NCI-H446 (cell line): Measurements from ENCODE around the gene LBH.
A peak's percentile ranks its signal among the peaks of the same experiment; 100 is the strongest.

ENCODE experiments used
- DNase-seq, 2 experiments: peaks; one replicate each; lab custom pipeline; 2025; lab: John Stamatoyannopoulos, UW

LBH gene

GRCh38 chr2:30235859-30236535 lies 4.7 kb downstream of the LBH start:
- no peak for DNase-seq

DNA sequence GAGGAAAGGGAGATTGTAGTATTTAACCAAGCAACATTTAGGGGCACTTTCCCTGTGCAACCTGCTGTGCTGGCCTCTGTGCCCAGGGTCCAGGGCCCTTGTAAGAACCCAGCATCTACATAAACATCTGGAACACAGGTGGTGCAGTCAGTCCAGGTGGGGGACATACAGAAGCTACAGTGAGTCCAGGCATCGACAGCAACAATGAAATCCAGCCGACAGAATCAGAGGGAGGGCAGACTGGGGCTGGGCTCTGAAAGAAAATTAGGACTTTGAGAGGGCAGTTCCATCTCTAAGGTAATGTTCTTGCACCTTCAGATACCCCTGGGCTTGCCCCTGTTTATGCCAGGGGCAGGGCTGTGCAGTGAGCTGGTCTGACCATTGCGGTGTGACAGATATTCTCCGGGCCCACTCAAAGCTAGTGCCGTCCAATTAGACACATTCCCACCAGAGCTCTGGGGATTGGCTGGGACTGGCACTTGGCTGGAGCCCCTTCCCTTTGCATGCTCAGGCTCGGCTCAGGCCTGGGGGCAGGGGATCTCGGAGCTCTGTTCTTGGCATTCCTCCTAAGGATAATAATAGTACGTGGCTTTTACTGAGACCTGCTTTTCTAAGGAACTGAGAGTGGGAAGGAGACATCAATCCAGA lies 5.4 kb downstream of the LBH start:
- no peak for DNase-seq

DNA sequence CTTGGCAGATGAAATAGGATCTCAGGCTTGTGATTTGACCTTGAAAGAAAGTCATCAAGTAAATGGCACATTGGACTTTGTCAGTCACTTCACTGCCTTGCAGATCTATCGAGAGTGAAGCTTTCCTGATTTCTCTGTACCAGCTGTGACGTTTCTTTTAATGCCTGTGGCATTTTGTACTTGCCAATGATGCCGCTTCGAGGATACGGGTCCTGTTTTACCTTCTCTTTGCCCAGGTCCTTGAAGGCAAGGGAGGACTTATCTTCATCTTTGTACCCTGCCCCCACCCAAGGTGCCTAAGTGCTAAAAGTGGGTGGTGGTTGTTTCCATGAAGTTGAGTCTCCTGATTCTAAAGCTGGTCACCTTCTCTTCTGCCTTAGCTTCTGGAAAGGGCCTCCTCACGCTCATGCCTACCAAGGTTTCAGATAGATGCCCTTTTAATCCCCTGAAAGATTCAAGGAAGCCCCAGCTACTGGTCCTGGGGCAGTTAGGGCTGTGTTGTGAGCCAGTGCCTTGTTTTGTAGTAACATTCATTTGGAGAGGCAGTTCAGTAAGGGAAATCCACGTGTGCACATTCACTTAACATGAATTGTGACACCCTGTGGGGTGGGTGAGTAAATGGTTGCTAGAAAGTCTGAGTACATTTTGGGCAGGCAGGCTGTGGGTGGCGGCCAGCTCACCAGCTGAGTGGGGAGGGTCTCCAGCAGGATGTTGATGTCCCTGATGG lies 6.1 kb downstream of the LBH start:
- DNase-seq: no peak

GRCh38 chr2:30237966-30238800 lies 6.8 kb downstream of the LBH start:
- no peak for DNase-seq

DNA sequence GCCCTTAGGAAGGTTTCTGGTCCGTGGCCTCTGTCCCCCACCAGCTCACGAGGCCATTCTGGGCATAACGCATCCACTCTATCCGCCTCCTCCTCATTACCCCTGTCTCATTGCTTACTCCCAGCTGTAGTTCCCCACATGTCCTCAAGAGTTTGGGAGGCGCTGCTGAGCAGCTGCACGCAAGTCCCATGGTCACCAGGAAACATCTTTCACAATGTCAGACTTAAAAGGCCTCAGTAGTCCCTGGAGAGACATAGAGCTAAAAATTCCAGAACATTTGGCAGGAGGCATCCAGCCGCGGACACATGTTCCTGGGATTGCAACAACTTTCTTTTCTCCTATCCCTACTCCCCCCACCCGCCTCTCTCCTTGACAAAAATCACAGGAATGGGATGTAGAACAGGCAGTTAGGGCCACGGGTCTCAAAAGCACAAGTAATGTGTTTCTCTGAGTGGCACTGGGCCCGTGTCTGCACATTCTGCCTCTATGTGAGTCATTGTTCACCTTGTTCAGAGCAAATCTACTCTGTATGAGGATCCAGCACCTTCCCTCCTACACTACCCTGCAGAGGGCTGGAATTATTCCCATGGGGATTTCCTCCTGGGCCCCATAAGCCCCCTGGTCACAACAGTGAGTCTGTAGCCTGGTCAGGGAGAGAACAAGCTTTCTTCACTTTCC lies 8.1 kb downstream of the LBH start:
- peak in 1 of 2 experiments; percentile 27 for DNase-seq

DNA sequence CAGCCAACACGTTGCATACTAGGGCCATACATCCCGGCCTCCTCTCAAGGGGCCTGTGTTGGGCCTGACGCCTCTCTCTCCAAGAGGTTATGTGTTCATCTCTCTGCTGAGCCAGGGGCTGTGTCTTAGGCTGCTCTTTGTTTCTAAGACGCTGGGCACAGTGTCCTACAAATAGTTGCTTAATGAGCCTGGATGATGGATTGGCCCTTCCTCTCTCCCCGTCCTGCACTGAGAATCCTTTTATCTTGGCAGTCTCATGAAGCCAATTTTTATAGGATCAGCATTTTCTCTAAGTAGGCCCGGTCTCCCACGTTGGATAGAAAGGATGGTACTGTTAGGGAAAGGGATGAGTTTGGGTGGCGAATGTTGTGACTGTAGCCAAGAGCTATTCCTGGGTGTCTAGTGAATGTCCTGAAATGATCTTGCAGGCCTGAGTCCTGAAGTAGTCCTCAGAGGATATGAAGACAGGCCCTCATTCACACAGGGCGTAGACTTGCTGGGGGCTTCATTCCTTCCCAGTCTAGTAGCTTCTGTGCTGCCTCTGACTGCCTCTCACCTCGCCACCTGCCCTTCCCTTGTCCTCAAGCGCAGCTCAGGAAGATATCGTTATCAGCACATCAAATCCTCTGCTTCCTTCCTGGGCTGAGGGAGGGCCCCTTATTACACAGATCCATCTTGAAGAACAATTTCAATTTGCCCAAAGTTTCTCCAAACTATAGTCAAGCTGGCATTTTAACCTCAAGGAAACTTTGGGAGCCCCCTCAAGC lies 8.8 kb downstream of the LBH start:
- no peak for DNase-seq

DNA sequence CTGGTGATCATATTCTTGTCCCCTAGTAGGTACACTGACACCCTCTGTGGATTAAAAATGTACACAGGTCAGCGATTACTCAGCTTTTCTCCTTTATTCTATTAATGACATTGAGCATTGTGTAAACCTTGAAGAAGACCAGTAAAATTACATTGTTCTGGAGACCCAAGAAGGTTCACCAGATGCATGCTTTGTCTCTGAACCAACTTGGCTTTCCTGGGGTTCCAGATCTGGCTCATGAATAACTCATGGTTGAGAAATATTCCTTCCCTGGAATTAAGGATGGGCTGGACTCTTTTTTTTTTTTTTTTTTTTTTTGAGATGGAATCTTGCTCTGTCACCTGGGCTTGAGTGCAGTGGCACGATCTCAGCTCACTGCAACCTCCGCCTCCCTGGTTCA lies 11.9 kb downstream of the LBH start:
- no peak for DNase-seq

GRCh38 chr2:30245364-30245763 lies 14.0 kb downstream of the LBH start:
- DNase-seq: no peak

DNA sequence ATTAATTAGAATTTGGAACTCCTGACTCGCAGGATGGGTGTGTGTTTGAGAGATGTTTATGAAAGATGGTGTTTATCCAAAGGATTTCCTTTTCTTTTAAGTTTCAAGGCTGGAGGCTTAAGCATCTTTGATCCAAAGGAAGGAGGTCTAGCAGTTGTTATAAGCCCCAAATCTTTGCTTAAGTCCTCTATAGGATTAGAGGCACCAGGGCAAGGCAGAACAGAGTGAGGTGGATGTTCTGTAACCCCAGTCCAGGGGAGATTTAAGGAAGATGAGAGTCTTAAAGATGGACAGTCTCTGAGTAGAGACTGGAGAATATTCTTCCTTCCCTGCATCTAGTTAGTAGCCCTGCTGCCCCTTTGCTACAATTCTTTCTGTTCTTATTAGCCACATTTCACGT lies 17.5 kb downstream of the LBH start:
- no peak for DNase-seq

DNA sequence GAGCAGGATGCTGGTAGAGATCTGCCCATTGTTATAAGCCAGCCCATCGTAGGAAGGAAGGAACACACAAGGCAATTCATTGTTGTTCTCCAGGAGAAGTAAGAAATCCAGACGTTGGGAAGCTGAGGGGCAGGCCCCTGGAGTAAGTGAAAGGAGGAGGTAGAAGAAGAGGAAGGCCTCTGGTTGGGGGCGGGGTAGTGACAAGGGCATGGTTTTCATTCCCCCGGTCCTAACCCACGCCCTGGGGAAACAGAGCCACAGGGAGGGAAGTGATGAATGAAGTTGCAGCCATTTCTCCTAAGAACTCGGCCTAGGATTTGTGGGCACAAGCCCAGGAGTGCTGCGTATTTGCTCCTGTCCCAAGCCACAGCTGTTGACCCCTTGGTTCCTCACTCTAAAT lies 18.0 kb downstream of the LBH start:
- no peak for DNase-seq

DNA sequence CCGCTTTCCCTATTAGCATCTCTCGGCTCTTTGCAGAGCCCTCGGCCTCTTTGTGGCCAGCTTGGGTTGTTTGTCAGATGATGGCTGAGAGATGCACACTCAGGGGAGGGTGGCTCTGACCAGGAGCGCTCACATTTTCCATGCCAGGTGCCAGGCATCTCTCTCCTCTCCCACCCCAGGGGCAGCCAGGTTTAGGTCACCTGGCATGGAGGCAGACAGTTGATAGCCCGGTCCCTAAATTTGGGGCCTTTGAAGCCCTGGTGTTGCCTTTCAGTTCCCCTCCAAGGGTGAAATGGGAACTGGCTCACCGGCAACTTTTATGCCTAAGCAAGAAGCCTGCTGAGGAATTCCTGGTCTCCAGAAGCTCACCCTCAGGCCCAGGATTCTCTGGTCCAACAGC lies 19.1 kb downstream of the LBH start:
- DNase-seq: no peak

DNA sequence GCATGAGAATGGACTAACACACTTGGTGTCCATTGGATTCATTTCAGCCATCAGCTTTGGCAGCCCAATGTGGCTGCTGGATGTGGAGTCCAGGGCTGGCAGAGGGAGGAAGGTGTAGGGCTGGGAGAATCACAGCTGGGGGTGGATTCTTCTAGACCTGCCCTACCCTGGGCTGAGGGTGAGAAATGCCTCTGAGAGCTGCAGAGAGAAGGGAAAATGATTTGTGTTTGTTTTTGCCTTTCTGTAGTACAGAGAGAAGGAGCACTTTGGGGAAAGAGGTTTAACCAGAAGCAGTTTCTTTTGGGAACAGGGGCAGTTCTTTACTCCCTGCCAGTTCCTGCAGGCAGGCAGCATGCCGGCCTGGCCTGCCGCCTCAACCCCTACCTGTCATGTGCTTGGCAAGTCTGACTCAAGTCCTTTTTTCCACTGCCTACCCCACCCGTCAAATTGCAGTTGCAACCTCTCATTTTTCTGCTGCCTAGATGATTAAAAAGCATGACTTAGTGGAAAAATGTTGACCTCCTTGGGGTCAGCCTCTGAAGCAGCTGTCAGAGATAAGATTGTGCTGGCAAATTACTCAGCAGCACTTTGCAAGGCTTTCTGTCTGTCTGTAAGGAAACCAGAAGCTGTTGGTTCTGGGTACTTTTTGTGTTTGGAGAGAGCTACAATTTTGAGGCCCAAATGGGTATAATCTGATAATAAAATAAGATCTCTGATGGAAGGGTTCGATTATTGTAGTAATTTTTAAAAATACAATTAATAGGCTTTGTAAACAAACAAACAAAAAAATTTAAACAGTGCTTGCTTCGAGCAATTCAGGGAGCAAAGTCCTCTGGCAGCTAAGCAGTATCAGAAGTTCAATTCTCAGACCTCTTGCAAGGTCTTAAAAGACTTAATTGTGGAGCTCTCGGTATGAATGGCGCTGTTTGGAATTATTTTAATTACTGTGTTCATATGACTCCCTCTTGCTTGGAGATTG lies 21.7 kb downstream of the LBH start:
- DNase-seq: peak in 1 of 2 experiments; percentile 21

DNA sequence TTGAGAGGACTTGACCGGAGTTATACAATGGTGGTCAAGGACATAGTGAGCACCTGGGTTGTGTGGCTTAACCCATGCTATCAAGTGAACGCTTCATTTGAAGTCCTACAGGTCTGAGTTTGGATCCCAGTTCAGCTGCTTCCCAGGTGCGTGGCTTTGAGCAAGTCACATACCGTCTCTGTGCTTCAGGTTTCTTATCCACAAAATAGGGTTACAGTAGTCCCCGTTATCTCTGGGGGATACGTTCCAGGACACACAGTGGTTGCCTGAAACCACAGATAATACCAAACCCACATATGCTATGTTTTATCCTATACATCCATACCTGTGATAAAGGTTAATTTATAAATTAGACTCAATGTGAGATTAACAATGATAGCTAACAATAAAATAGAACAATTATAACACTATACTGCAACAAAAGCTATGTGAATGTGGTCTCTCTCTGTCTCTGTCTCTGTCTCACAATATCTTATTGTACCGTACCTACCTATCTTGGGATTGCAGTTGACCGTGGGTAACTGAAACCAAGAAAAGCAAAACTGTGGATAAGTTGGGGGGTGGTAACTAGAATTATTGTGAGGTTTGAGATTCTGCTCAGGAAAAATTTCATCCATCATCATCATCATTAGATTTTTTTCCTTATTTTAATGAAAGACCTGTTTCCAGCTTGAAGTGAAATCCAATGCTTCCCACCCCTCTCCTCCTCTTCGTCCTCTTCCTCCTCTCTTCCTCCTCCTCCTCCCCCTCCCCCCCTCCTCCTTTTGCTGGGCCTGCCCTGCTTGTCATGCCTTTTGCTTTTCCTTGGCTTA lies 22.7 kb downstream of the LBH start:
- DNase-seq: no peak

DNA sequence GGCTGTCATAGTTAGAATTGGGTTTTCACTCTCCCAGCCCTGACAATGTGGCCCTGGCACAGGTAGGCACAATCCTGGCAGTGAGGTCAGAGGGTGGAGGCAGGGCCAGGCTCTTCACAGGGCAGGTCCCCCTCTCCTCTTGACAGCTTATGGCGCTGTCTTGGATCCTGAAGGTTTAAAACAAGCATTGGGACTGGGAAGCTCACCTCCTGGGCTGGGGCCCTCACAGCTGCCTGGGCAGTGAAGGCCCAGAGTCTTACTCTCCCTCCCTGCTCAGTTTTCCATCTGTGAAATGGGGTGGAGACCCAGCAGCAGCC lies 23.3 kb downstream of the LBH start:
- DNase-seq: no peak

DNA sequence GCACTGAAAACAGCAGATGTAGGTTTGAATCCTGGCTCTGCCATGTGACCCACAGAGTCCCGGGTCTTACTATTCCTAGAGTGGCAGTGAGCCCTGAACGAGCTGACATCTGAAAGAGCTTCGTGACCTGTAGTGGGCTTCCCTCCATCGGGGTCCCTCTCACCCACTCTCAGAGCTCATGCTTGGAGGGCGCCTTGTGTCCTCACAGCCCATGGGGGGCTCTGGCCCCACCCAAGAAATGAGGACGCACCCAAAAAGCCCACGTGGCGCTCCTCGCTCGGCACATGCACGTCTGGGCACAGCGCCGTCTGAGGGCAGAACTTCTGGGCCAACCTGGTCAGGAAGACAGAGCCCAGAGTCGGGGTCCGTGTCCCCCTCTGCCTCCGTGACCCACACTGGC lies 23.7 kb downstream of the LBH start:
- no peak for DNase-seq

- no peak for DNase-seq
Observed at GRCh38 chr2:30255466-30256408, 24.4 kb downstream of the LBH start.

DNA sequence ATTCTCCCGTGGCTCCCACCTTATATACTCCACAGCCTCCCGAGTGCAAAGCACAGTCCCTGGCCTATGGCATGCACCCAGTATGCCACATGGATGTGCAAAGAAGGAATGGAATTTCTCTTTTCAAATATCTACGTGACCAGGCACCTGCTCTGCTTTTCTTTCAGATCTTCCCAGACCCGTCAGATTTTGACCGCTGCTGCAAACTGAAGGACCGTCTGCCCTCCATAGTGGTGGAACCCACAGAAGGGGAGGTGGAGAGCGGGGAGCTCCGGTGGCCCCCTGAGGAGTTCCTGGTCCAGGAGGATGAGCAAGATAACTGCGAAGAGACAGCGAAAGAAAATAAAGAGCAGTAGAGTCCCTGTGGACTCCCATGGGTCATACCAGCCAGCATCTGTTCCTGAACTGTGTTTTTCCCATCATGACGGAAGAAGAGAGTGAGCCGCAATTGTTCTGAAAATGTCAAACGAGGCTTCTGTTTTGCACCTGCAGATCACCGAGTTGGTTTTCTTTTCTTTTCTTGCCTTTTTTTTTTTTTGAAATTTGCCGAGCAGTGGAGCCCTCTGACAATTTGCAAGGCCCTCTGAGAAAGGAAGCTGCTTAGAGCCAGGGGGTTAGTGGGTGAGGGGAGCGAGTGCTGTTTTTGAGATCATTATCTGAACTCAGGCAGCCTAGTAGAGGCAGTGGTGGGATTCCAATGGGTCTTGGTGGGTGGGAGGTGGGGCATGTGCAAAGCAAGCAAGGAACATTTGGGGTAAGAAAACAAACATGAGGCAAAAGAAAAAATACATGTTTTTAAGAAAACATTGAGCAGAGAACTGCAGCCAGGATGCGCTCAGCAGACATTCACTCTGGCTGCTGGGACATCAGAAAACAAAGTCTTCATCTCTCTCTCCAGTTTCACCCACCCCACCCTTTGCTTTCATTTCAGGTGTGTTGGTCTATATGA lies 26.2 kb downstream of the LBH start:
- DNase-seq: no peak
